Ecto neural progenitor cell (in vitro differentiated cells): ENCODE measurements around the gene ASAP2.

Experiments used
- DNase-seq: peaks from one replicate; pipeline ENCODE4 v3.0.0-alpha.2; 2018; ENCODE audit warnings: low spot score

Gene ASAP2

GRCh38 chr2:9184361-9184760, 22.3 kb upstream of the ASAP2 start:
- no peak for DNase-seq

DNA sequence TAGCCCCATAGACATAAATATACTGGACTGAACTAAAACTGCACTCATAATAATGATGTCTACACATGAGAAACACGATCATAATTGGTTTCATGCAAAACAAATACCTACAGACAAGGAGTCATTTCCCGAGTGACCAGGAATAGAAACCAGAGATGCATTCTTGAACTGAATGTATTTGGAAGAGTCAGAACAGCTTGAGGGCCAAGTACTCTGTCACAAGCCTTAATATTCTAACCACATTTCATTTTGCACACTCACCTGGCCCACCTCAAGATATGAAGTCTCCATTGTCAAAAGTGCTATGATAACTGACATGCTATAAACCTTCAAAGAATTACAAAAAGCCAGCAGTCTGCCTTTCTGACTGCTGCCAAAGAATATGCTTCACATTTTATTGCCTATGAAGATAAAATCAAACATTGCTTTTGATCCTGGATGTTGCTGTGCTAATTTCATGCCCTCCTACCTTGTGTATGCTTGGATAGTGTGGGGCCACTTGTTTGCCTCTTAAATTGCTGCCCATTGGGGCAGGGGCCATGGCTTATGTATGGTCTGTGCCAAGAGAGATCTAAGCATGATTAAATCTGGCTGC, 18.9 kb upstream of the ASAP2 start:
- DNase-seq, result no peak

GRCh38 chr2:9188823-9189222, 17.8 kb upstream of the ASAP2 start:
- no peak for DNase-seq

GRCh38 chr2:9189901-9190300, 16.7 kb upstream of the ASAP2 start:
- DNase-seq, result no peak

DNA sequence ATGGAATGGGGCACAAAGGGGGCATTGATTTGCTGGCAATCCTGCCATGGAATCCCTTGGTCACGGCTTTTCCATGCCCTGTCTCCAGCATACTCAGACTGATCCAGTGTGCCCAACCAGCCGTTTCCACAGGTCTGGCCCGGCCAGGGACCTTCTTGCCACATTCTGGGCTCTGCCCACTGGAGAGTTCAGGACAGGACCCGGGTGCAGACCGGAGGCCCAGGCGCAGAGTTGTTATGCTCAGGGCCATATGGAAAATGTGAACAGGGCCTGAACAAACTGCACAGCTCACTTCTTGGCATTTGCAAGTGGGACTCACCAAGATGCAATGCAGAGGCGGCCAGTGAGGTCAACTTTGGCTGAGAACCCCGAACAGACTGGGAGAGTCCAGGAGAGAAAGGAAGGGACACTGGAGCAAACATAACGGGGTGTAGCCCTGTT, 15.6 kb upstream of the ASAP2 start:
- peak; percentile 67 for DNase-seq

DNA sequence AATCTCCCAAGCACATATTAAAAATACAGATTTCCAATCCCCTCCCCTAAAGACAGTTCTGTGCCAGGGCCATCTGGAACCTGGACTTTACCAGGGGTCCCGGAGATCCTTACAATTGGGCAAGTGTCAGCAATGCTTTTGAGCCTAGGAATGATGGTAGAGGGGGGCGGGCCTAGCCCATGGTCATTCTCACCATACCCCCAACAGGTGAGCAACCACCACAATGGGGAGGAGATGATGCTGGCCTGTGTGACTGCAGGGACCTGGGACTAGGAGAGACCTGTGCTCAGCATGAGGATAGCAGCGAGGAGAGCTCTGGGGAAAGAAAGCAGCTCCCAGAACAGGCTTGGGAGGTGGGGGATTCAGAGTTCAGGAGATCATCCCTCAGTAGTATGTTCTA, 13.9 kb upstream of the ASAP2 start:
- DNase-seq, result no peak

GRCh38 chr2:9194352-9194751, 12.3 kb upstream of the ASAP2 start:
- DNase-seq, result no peak

DNA sequence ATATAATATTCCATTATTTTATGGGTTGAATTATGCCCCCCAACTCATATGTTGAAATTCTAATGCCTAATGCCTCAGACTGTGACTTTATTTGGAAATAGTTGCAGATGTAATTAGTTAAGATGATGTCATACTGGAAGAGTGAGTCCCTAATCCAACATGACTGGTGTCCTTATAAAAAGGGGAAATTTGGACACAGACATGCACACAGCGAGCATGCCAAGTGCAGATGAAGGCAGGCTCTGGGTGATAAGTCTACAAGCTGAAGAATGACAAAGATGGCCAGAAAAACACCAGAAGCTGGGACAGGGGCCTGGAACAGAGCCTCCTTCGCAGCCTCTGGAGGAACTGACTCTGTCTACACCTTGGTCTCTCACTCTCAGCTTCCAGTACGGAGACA, 10.0 kb upstream of the ASAP2 start:
- DNase-seq, result no peak

GRCh38 chr2:9197916-9198315, 8.7 kb upstream of the ASAP2 start:
- DNase-seq, result no peak

GRCh38 chr2:9199716-9200632, 6.6 kb upstream of the ASAP2 start:
- no peak for DNase-seq

GRCh38 chr2:9200633-9201015, 6.0 kb upstream of the ASAP2 start:
- no peak for DNase-seq

- no peak for DNase-seq
Measured at GRCh38 chr2:9201185-9201891, 5.3 kb upstream of the ASAP2 start.

- no peak for DNase-seq
Measured at GRCh38 chr2:9203006-9203405, 3.6 kb upstream of the ASAP2 start.

- DNase-seq, result no peak
Measured at GRCh38 chr2:9203876-9204275, 2.7 kb upstream of the ASAP2 start.

DNA sequence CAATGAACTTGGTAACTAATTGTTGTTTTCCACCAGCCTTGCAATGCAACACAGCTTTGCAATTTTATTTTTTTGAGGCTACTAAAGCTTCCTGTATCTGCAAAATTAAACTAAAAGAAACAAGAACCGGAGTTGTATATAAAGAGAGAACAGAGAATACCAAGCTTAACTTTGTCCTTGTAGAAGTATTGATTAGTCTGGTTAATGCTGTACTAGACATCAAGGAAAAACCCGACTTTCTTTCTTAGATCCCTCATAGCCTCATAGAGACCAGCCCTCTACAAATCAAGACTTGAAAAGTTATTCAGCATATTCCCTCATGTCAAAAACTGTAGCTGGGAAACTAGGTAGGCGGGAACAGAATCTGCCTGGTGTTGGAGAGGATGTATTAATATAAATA, 1.7 kb upstream of the ASAP2 start:
- DNase-seq, result no peak

DNA sequence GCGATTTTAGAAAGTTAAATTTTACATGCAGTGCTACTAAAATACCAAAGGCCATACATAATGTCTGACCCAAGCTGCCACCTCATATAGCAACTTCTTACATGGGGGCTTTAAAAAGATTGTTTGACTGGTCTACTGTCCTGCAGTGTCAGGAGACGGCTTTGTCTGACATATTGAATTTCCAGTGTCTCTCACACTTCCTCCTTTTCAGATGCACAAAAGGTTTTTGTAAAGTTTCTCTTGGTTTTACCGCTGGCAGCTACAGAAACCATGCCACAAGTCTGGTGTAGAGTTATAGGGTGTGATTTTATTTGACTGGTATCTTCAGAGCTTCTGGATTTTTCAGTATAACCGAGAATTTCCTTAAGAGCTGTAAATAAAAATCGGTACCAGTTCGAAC, 1.1 kb upstream of the ASAP2 start:
- DNase-seq, result no peak

DNA sequence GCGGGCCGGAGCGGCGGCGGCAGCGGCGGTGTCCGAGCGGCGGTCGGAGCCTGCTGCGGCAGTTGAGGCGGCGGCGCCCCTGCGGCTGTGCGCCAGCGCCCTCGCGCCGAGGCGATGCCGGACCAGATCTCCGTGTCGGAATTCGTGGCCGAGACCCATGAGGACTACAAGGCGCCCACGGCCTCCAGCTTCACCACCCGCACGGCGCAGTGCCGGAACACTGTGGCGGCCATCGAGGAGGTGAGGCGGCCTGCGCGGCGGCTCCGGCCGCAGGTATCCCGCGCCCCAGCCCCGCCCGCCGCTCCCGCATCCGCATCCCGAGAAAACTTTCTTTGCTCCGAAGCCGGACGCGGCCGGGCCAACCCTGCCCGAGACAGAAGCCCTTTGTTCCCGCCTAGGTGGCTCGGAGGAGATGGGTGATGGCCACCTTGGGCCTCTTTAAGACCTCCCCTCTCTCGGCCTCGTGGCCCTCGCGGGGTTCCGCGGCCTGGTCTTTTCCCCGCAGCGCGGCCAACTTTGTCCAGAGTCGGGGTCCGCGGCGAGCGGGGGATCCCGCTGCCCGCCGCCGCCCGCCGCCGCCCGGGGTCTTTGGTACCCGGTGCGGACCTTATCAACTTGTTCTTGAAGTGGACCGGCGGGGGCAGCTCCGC, 504 bp downstream of the ASAP2 start:
- DNase-seq, result peak; percentile 71

GRCh38 chr2:9207641-9208311, 1.2 kb downstream of the ASAP2 start:
- no peak for DNase-seq

GRCh38 chr2:9208875-9209274, 2.3 kb downstream of the ASAP2 start:
- no peak for DNase-seq

GRCh38 chr2:9210030-9210429, 3.4 kb downstream of the ASAP2 start:
- DNase-seq, result no peak

GRCh38 chr2:9211496-9211895, 4.9 kb downstream of the ASAP2 start:
- DNase-seq, result no peak
